BLaER1 treated with 17β-estradiol and CSF1 and Interleukin-3, amounts not matched to agents 10 nM and 100 nM (cell line): ENCODE results near the gene HSF2.
"Not testable (repeated sequence)": the region's sequence is repeated elsewhere in the genome, so short reads cannot be mapped to it uniquely, and the experiment has no call there.

Source experiments
- H3K27ac ChIP-seq, 11 experiments: shearing (Covaris generic); formaldehyde crosslinking; 2 replicates each; pipeline ENCODE4 v1.8.1; 2022
- H3K27me3 ChIP-seq, 11 experiments: shearing (Covaris generic); formaldehyde crosslinking; 2 replicates each; pipeline ENCODE4 v1.8.1; 2022
- H3K36me3 ChIP-seq, 11 experiments: shearing (Covaris generic); formaldehyde crosslinking; 2 replicates each; pipeline ENCODE4 v1.8.1; 2022
- H3K4me1 ChIP-seq, 10 experiments: shearing (Covaris generic); formaldehyde crosslinking; 2 replicates each; pipeline ENCODE4 v1.8.1; 2022
- H3K4me2 ChIP-seq, 11 experiments: shearing (Covaris generic); formaldehyde crosslinking; 2 replicates each; pipeline ENCODE4 v1.8.1; 2022
- H3K4me3 ChIP-seq, 10 experiments: shearing (Covaris generic); formaldehyde crosslinking; 2 replicates each; pipeline ENCODE4 v1.8.1; 2022
- H3K9ac ChIP-seq, 11 experiments: shearing (Covaris generic); formaldehyde crosslinking; 2 replicates each; pipeline ENCODE4 v1.8.1; 2022
- H3K9me3 ChIP-seq, 11 experiments: shearing (Covaris generic); formaldehyde crosslinking; replicated peaks in 1 of 11; 2 replicates each; pipeline ENCODE4 v1.8.1; 2022
- H4K20me1 ChIP-seq, 11 experiments: shearing (Covaris generic); formaldehyde crosslinking; 2 replicates each; pipeline ENCODE4 v1.8.1; 2022
- Cebpa-rat ChIP-seq, 11 experiments: shearing (Covaris generic); IDR thresholded peaks; 2 replicates each; pipeline ENCODE4 v1.8.1; 2022

HSF2 gene

GRCh38 chr6:122454673-122455072 is 55.2 kb downstream of the HSF2 start:
- H3K4me1 ChIP-seq: peaks cover 0 to 9% (median 3%) of the 10 kb centered on the region in 10 experiments; a peak in 9 of 20 replicates
- H3K36me3 ChIP-seq: peaks cover 75 to 97% (median 89%) of the 10 kb centered on the region in 11 experiments
- no peak overlapping the region for H3K4me3 ChIP-seq
- H3K27me3 ChIP-seq: no peaks in the 10 kb centered on the region
- no peak for TF ChIP-seq Cebpa-rat (IDR thresholded peaks at IDR 0.05)
- peaks cover 24 to 96% (median 41%) of the 10 kb centered on the region in 11 experiments; a peak in 21 of 22 replicates for H4K20me1 ChIP-seq
- no peak overlapping the region for H3K4me2 ChIP-seq
- H3K9me3 ChIP-seq: no peaks in the 10 kb centered on the region
- H3K9ac ChIP-seq: no peak overlapping the region
- no peak overlapping the region for H3K27ac ChIP-seq

GRCh38 chr6:122455116-122455515 is 55.7 kb downstream of the HSF2 start:
- Histone ChIP-seq H3K4me1 (peaks cover 0 to 13% (median 7%) of the 10 kb centered on the region in 10 experiments; a peak in 16 of 20 replicates), H3K36me3 (peaks cover 70 to 97% (median 85%) of the 10 kb centered on the region in 11 experiments), H4K20me1 (peaks cover 28 to 96% (median 46%) of the 10 kb centered on the region in 11 experiments)
- H3K9ac ChIP-seq, H3K27me3 ChIP-seq, H3K4me2 ChIP-seq, H3K4me3 ChIP-seq, H3K9me3 ChIP-seq, H3K27ac ChIP-seq: not testable (repeated sequence)

- H3K4me3 ChIP-seq: no peak overlapping the region
- peaks cover 45 to 100% (median 64%) of the 10 kb centered on the region in 11 experiments for H4K20me1 ChIP-seq
- peaks cover 0 to 11% (median 5%) of the 10 kb centered on the region in 11 experiments; a peak in 8 of 22 replicates for H3K9me3 ChIP-seq
- no peaks in the 10 kb centered on the region for H3K27me3 ChIP-seq
- TF ChIP-seq Cebpa-rat (IDR thresholded peaks at IDR 0.05): no peak
- peaks cover 54 to 83% (median 69%) of the 10 kb centered on the region in 11 experiments for H3K36me3 ChIP-seq
- peaks cover 0 to 20% (median 12%) of the 10 kb centered on the region in 10 experiments; a peak in 16 of 20 replicates for H3K4me1 ChIP-seq
- H3K27ac ChIP-seq: no peak overlapping the region
- no peak overlapping the region for H3K4me2 ChIP-seq
- no peak overlapping the region for H3K9ac ChIP-seq
Observed at GRCh38 chr6:122458087-122458486, 58.6 kb downstream of the HSF2 start.

GRCh38 chr6:122459240-122459639 is 59.8 kb downstream of the HSF2 start:
- H3K4me3 ChIP-seq: no peak overlapping the region
- no peak overlapping the region for H3K9ac ChIP-seq
- peak overlapping the region in 3 of 11 experiments; percentile 9 to 51 (median 24); a peak in 5 of 22 replicates for H3K4me2 ChIP-seq
- no peak for TF ChIP-seq Cebpa-rat (IDR thresholded peaks at IDR 0.05)
- peaks cover 0 to 23% (median 15%) of the 10 kb centered on the region in 11 experiments; a peak in 13 of 22 replicates for H3K9me3 ChIP-seq
- H3K27me3 ChIP-seq: no peaks in the 10 kb centered on the region
- peaks cover 51 to 100% (median 71%) of the 10 kb centered on the region in 11 experiments for H4K20me1 ChIP-seq
- H3K4me1 ChIP-seq: peaks cover 0 to 24% (median 12%) of the 10 kb centered on the region in 10 experiments; a peak in 16 of 20 replicates
- H3K27ac ChIP-seq: no peak overlapping the region
- H3K36me3 ChIP-seq: peaks cover 53 to 83% (median 69%) of the 10 kb centered on the region in 11 experiments

DNA sequence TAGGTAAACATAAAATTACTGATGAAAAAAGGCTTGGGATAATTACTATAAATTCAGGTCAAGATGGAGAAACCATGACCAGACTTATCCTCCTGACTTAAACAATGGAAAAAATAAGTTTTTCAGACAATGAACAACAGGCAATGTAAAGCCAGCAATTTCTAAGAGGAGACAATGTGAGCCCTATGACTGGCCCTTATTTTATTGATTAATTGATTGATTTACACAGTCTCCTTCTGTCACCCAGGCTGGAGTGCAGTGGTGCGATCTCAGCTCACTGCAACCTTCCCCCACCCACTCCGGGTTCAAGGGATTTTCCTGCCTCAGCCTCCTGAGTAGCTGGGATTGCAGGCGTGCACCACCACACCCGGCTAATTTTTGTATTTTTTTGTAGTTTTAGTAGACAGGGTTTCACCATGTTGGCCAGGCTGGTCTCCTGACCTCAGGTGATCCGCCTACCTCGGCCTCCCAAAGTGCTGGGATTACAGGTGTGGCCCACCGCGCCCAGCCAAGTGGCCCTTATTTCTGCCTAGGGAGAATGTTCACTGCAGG is 60.5 kb downstream of the HSF2 start:
- Histone ChIP-seq H3K4me2 (peak overlapping the region in 9 of 11 experiments; percentile 11 to 50 (median 30); a peak in 10 of 22 replicates), H3K4me1 (peaks cover 0 to 24% (median 12%) of the 10 kb centered on the region in 10 experiments; a peak in 16 of 20 replicates), H3K9me3 (peaks cover 0 to 29% (median 22%) of the 10 kb centered on the region in 11 experiments; a peak in 13 of 22 replicates), H3K36me3 (peaks cover 50 to 83% (median 69%) of the 10 kb centered on the region in 11 experiments), H4K20me1 (peaks cover 56 to 100% (median 75%) of the 10 kb centered on the region in 11 experiments)
- not testable (repeated sequence) for H3K4me3 ChIP-seq, H3K9ac ChIP-seq, H3K27me3 ChIP-seq, H3K27ac ChIP-seq

- peaks cover 0 to 29% (median 12%) of the 10 kb centered on the region in 10 experiments; a peak in 16 of 20 replicates for H3K4me1 ChIP-seq
- no peak overlapping the region for H3K4me3 ChIP-seq
- no peak for TF ChIP-seq Cebpa-rat (IDR thresholded peaks at IDR 0.05)
- H3K27me3 ChIP-seq: no peaks in the 10 kb centered on the region
- peaks cover 68 to 100% (median 89%) of the 10 kb centered on the region in 11 experiments for H4K20me1 ChIP-seq
- H3K9ac ChIP-seq: no peak overlapping the region
- peaks cover 0 to 46% (median 37%) of the 10 kb centered on the region in 11 experiments; a peak in 15 of 22 replicates for H3K9me3 ChIP-seq
- no peak overlapping the region for H3K4me2 ChIP-seq
- peaks cover 50 to 83% (median 69%) of the 10 kb centered on the region in 11 experiments for H3K36me3 ChIP-seq
- no peak overlapping the region for H3K27ac ChIP-seq
Observed at GRCh38 chr6:122461885-122462284, 62.4 kb downstream of the HSF2 start.

DNA sequence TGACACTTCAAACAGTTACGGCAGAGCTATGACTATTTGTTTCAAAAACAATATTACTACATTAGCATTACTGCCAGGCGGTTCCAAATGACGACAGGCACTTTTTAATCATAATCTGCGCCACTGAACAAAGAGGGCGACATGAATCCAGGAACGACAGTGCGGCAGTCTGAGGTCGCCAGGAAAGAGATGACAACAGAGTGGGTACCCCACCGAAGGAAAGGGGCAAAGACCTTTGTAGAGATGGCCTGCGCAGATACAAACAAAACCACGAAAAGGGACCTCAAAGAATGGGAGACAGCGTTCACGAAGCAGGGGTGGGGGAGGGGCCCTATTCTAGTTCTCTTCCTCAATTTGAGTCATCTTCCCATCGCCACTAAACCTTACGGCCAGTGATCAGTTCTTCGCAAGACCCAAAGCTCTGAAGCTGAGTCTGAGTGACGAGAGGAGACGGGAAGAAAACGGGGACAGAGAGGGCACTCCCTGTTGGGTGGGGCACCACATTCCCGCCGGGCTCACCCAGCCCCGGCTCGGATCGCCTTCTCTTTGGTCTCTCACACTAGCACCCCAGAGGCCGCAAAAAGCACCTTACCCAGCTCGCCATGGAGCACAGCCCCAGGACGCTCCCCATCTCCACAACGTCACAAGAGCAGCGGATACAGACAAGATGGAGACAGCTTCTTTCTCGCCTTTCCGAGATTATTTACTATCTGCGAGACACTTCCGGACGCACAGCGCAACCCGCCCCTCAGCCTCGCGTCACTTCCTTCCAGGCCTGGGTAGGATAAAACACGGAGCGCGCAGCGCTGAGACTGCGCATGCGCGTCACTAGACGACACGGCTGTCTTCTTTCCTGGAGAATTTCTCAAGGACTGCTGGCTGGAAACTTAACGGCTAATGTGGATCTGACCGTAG is 71.9 kb downstream of the HSF2 start, which contains the start of gene SERINC1:
TSS of gene SERINC1 (minus strand) at position 701 of the 915 bp plus-strand sequence. CDS start at position 631, 70 bp downstream.
- TF ChIP-seq Cebpa-rat (IDR thresholded peaks at IDR 0.05): no peak
- Histone ChIP-seq H3K36me3 (peaks cover 15 to 32% (median 22%) of the 10 kb centered on the region in 11 experiments), H3K9ac (peak within 1 kb of the TSS; percentile 91 to 99 (median 96)), H3K27me3 (no peaks in the 10 kb centered on the region), H3K9me3 (peaks cover 0 to 12% (median 7%) of the 10 kb centered on the region in 11 experiments; a peak in 10 of 22 replicates), H3K4me3 (peak within 1 kb of the TSS; percentile 81 to 100 (median 92)), H4K20me1 (peaks cover 27 to 46% (median 45%) of the 10 kb centered on the region in 11 experiments; a peak in 20 of 22 replicates), H3K27ac (peak within 1 kb of the TSS; percentile 91 to 99 (median 96)), H3K4me1 (peaks cover 13 to 31% (median 21%) of the 10 kb centered on the region in 10 experiments), H3K4me2 (peak within 1 kb of the TSS; percentile 80 to 97 (median 88))

DNA sequence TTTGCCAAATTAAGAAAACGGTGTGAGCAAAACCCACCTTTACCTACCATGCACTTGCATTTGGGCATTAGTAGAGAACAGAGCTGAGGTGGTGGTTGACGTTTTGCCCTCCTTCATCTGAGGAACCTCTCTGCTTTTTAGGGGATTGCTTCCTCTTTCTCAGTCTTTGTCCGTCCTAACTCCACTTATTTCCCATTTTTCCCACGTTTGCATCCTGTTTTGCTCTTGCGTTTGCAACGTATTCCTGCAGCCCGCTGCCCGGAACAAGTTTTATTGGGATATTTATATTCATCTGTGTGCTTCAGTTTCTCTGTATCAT is 72.5 kb downstream of the HSF2 start:
- Histone ChIP-seq H4K20me1 (peaks cover 23 to 42% (median 39%) of the 10 kb centered on the region in 11 experiments; a peak in 20 of 22 replicates), H3K9me3 (peaks cover 0 to 8% (median 5%) of the 10 kb centered on the region in 11 experiments; a peak in 3 of 22 replicates), H3K36me3 (peaks cover 9 to 25% (median 16%) of the 10 kb centered on the region in 11 experiments), H3K9ac (peak overlapping the region; percentile 91 to 99 (median 96)), H3K27ac (peak overlapping the region; percentile 91 to 99 (median 96)), H3K4me2 (peak overlapping the region; percentile 73 to 89 (median 80)), H3K4me1 (peaks cover 13 to 31% (median 21%) of the 10 kb centered on the region in 10 experiments), H3K4me3 (peak overlapping the region; percentile 81 to 100 (median 92)), H3K27me3 (no peaks in the 10 kb centered on the region)
- TF ChIP-seq Cebpa-rat (IDR thresholded peaks at IDR 0.05): no peak
